AG20443 (cell line): ENCODE results near the gene PMEPA1.

ENCODE experiments used
- DNase-seq: peaks from one replicate; pipeline ENCODE4 v3.0.0; 2012; ENCODE audit warnings: low spot score, mixed read lengths

The PMEPA1 gene

DNA sequence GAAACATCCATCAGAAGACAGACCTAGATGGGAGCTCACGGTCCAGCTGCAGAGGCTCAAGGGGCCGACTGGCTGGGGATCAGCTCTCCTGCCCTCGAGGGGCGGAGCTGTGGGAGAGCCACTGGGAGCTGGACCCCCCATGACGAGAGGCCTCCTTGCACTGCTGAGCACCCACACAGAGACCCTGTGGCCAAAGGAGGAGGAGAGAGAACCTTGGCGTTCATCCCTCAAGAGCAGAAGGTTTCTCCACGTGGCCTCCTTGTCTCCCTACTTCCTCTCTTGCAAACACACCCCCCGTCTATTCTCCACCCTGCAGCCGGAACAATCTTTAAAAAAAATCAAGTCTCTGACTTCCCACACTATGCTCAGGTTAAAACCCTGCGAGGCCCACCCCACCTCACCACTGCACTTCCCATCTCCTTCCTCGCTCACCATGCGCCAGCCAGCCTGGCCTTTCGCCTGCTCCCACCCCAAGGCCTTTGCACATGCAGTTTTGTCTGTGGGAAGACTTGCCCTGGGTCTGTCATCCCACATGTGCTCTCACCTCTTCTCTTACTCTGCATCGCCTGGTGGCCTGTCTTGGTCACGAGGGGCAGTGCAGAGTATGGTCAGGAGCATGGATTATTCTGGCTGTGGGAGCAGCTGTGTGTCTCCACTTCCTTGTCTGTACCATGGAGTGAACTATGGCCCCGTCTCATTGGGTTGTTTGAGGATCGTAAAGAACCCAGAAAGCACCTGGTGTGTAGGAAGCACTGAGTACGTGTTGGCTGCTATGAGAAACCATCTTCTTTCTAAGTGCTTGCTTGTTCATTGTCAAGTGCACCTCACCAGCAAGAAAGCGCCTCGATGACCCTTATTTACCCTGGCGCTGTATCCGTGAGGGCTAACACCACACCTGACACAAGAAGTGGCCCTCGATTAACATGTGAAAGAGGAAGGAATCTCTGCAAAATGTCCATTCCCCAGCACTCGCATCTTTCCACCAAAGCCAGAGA, 32.9 kb downstream of the PMEPA1 start:
- no peak for DNase-seq

DNA sequence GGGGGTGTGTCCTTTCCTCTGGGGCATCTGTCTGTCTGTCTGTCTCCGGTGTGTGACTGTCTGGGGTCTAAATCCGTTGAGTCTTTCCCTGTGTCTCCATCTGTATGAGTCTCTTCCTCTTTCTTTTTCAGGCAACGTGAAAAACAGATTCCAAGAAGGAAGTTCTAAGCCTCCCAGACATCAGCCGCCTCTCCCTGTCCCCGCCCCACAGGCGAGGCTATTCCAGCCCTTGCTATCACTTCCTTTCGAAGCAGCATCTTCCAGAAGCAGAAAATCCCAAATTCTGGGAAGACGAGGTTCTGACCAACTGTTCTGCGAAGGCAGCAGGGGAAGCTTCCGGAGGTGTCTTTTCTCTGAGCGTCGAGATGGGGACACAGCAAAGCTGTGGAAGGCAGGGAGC, 34.0 kb downstream of the PMEPA1 start:
- no peak for DNase-seq

DNA sequence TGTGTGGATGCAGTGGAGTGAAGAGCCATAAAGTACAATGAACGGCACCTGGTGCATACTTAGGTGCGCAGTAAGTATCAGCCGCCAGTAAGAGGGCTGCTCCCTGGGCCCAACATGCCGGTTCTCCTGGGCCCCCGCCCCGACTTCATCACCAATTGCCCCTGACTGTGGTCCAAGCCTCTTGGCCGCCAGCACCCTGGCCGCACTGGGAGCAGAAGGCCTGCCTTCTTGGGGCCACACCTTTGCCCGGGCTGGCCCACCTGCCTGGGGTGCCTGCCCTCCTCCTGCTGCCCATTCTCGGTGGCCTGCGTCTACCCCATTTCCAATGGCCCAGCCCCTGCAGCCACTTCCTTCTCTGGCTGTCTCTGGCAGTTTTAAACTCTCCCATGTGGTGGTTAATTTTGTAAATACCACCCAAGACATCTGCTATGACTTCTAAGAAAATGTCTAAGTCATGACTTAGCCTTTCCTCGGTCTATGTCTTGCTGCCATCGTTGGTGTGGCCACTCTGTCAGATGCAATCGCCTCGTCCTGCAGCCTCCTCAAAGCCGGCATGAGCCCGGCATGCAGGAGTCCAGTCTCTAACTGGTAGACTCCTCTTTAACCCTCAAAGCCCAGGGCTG, 36.8 kb downstream of the PMEPA1 start:
- DNase-seq, result peak; percentile 53

DNA sequence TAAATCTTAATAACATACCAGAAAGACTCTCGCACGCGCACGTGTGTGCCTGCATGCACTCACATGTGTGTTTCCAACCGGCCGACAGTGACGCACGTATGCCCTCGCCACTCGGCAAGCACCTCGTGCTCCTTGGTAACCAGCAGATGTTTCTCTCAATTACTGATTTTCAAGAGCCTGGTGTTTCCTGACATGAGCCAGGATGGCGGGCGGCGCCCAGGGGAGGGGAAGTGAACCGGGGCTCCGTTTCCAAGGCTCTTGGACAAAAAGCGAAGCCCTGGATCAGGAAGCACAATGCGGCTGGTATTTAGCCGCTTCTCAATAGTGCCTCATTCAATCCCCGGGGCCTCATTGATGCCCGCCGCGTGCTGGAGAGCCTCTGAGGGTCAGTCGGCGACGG, 37.7 kb downstream of the PMEPA1 start:
- DNase-seq, result peak; percentile 66

DNA sequence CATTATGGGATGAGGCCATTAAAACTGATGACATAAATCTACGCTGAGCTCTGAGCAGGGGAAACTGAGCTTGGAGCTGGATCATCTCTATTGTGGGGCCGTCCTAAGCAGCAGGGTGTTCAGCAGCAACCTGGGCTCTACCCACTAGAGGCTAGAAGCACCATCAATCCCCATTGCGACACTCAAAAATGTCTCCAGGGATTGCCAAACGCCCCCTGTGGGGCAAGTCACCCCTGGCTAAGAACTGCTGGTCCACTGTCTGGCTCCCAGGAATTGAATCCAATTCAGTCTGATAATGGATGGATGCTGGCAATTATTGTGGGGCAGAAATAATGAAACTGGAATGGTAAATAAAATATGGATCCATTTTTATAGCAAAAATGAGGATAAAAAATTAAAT, 38.2 kb downstream of the PMEPA1 start:
- no peak for DNase-seq

DNA sequence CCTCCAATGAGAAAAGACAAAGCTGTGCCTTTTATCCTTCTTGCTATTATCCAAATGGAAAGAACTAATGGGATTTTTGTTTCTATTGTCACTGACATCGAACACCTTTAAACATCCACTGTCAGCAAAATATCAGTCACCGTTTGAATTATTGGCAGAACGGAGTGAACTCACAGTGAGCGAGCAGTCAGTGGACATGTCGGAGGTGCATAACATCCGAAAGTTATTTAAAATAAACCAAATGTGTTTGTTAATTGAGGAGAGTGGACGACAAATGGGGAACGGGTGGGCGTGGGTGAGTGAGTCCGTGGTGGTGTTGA, 38.8 kb downstream of the PMEPA1 start:
- no peak for DNase-seq

DNA sequence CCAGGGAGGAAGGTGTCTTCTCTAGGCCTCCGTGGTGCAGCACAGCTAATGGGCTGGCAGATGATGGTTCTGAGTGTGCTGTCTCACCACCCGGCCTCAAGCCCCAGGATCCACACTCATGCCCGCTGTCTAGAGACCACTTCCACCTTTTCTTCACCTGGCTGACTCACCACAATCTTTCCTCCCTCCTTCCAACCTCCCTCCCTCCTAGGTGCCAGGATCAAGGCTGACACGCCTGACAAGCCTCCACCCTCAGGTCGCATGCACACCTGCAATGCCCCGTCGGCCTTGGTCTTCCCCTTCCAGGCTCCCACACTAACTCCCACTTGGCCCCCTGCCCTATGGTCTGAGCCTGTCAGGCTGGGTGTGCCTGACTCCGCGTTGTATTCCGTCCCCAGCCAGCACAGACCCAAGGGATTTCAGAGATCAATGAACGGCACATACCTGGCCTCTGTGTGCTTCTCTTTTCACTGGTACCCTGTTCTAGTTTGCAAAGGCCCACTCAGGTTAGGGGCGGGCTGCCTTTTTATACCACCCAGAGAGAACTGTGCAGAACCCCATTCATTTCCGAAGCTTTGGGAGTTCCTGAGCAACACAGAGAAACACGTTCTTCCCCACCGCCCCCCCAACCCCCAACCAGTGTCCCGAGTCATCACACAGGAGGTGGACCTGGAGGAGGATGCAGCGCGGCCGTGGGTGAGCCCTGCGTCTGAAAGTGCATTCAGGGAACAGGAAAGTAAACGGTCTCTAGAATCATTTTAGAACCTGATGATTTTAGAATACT, 39.3 kb downstream of the PMEPA1 start:
- no peak for DNase-seq

DNA sequence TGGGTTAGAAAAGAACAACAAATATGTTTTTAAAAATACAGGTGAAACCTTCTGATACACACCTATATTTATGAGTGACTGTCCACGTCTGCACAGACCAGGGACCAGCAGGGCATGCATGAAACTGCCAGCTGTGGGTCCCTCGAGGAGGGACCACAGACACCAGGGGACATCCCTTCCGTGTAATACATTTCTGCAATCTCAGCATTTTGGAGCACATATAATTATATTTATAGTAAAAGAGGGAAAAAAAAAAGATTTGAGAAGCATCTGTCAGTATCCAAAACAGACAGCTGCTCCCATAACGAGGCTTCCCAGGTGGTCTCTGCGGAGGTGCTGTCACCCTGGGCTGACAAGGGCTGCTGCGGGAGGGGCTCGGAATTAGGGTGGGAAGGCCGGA, 40.2 kb downstream of the PMEPA1 start:
- DNase-seq, result no peak

DNA sequence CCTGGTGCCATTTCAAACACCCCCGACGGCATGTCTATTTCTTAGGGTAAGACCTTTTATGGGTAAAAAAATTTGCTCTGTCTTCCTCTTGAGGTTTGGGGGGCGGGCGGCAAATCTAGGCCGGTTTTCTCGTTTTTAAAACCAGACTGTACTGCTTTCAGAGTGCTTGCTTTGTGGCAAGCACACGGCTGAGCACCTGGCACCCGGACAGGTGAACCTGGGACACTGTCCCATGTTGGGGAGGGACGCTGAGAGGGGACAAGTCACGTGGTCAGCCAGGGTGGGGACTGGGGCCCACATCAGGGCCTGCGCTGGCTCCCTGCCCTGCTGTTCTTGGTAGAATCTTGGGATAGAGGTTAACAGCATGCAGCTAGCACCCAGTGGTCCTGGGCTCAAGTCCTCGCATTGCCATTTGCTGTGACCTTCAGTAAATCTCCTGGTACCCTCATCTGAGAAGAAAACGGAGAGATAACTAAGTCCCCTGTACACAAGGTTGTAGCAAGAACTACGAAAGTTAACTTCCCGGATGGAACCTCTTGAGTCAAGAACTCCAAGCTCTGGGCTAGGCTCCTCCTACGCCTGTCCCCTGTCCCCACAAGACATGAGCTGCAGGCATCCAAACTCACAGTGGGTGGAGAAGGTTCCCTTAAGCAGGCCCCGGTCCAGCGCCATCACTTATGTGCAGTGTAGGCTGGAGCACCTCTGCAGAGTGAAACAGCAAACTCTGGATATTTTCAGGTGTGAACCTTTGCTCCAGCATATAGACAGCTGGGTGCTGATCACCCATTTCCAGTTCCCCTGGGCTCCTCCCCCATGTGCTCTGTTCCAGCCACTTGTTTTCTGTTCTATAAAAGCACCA, 41.7 kb downstream of the PMEPA1 start:
- no peak for DNase-seq

DNA sequence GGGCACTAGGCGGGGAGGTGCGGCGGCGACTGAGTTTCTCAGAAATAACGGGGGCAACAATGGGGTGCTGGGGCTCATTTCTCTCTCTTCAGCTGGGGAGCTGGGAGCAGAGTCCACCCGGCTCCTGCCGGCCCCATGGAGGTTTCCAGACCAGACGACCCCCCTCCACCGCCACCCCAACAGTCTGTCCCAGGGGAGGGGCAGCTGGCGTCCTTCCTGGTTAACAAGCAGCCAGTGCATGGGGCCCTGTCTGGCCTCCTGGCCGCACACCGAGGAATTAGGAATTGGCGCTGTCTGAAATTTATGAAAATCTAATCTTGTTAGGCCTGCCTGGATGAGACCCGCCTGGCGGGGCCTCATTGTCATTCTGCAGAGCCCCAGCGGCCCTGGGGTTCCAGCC, 42.4 kb downstream of the PMEPA1 start:
- DNase-seq, result no peak

DNA sequence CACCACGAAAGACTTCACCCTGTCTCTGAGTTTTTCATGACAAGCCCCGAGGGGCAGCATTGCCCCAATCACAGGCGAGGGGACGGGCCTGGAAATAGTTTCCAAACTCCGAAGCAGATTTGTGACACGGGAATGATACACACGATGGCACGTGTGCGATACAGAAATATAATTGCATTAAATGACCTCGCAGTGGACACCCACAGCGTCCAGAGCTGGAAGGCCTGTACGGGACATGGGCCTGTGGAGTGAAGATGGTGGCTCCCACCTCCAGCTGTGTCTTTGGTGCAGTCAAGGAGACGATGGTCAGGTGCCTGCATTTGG, 43.0 kb downstream of the PMEPA1 start:
- DNase-seq, result no peak

DNA sequence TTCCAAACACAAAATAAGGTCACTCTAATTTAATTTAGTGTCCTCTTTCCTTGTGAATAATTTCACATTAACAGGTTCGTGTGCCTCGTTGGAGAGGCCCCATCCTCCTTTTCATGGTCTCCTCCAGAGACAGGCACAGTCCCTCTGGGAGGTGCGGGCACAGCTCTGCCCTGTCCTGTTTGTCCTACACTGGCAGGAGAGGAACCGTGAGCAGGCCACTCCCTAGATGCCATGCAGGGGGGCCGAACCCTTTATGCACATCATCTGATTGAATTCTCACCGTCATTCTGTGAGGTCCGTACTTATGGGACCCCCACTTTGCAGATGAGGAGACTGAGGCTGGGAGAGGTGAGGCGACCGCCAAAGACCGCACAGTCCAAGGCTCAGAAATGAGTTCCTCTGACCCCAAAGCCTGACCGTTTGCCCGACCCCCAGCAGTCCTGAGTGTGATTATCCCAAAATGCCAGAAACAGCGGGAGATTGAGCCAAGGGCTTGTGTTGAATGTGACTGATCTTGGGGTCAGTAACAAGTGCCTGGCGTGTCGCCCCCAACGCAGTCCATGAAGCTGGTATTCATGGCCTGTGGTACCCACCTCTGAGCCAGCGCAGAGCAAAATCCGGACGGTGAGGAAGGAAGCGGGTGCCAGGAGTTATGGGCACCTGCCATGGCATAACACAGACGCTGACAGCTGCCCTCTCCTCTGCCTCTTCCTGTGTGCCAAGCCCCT, 43.5 kb downstream of the PMEPA1 start:
- DNase-seq, result no peak

DNA sequence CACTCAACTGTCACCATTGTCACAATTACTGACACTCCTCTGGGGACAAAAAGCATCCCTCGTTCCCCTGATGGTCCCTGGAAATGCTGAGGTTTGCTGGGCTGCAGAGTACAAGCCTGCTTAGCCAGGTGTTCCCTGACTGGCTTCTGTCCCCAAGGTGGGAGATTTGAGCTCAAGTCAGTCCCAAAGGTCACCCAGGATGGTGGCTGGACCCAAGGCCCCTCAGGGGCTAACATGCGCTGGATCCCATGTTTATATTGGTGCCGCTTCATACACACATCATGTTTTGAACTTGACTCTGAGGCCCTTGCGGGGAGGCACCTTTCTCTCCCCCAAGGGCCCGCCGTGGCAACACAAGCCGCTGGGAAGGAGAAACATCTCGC, 44.2 kb downstream of the PMEPA1 start:
- DNase-seq, result no peak

DNA sequence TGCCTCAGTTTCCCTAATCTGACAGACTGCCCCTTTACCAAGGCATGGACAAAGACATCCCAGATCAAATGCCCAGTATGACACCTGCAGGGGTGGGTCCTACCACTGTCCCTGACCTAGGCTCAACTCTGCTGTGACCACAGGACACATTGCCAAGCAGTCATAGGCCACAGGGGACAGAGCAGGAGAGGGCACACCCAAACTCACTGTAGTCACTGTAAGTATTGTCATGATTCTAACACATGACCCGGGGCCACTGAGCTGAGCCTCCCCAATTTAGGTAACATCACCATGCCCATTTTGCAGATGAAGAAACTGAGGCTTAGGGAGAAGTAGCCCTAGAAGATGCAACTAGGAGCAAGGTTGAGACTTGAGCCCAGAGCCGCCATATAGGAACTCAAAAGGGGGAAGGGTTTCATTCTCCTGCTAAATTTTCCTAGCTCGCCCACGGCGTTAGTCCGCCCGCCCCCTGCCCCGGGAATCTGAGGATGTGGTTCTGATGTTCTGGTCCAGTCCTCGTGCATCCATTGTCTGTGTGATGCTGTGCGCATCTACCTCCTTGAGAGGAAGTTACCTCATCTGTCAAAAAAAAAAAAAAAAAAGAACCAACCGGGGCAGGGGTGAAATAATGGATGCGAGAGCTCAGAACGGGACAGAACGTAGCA, 44.8 kb downstream of the PMEPA1 start:
- no peak for DNase-seq

DNA sequence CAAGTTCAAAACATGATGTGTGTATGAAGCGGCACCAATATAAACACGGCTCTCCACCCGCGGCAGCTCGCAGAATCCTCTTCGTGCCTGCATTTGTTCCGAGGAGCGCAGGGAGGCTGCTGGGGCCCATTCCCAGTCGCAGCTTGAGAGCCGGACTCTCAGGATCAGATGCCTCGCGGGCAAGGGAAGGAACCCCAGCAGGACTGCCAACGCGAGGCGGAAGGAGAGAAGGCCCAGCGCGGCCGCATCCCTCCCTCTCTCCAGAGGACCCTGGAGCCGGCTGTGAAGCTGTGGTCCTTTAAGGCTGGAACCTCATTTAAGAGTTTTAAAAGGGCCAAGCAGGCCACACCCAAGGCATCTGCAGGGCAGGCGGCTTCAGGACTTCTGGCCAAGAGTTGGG, 45.3 kb downstream of the PMEPA1 start:
- DNase-seq, result no peak

DNA sequence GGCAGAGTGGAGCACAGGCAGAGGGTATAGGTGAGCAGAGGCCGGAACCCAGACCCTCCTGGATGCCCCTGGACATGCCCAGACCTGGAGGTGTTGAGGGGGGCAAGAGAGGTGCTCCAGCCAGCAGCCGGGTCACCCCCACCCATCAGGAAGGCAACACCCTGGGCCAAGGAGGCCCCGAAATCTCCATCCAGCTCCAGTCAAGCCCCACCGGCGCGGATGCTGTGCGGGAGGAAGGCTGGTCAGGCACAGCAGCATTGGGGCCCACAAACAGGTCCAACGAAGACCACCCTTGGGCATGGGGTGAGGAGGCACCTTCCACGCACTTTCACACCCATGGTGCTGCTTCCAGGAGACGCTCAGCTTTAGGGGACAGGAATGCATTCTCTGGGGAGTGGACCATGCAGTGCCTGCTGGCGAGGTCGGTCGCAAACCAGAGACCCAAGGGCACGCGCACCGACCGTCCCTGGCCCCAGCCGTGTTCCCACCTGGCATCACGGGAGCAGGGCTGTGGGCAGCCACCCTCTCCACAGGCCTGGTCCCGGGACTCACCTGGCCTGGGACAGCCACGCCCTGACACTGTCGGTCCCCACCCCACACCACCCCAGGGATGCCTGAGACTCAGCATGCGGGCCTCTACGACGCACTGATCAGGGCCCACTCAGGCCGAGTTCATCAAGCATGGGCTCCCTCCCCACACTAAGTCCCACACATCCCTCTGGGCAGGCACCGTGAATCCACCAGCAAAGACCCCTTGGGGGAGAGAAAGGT, 45.9 kb downstream of the PMEPA1 start:
- no peak for DNase-seq

DNA sequence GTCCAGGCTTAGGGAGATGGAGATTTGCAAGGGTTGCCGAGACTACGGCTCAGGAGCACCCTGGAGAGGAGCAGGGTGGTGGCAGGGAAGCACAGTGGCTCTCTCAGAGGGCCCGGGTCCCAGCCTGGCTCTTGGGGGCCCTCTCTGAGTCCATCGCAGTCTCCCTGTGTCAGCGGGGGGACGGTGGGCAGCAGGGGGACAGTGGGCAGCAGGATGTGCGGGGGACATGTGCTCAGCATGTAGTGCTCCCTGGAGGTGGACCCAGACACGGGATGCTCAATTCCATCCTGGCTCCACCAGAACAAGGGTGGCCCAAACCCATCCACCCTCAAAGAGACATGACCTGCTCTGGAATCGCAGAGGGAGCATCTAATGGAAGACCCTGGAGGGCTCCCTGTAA, 46.6 kb downstream of the PMEPA1 start:
- DNase-seq, result no peak

DNA sequence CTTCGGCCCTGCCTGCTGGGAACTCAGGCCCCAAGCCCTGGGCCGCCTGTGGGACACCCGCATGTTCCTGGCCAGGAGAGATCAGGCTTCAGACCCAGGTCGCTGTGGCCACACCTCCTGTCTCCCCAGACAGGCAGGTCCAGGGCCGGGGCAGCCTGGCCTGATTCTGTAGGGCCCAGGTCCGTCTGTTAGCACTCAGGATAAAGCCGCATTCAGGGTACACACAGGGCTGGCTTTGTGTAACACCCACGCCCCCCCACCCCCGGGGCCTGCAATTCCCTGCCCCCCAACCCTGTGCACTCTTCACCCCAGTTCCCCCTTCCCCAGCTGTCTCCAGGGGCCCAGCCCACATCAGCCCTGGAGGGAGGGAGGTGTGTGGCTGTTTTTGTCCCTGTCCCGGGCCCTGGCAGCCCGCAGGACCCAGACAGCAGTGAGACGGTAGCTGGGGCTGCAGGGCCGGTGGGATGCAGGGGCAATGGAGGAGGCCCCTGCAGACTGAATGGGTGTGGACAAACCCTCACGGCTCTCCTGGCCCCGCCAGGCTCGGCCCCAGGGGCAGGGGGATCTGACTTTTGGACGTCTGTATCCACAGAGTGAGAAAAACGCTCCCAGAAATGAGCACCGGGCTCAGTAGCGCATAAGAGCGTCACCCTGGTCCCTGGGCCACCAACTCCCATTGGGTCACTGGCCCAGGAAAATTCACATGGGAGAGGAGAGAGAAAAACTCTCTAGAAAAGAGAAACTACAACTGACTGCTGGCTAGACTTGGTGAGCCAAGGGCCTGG, 47.2 kb downstream of the PMEPA1 start:
- no peak for DNase-seq

DNA sequence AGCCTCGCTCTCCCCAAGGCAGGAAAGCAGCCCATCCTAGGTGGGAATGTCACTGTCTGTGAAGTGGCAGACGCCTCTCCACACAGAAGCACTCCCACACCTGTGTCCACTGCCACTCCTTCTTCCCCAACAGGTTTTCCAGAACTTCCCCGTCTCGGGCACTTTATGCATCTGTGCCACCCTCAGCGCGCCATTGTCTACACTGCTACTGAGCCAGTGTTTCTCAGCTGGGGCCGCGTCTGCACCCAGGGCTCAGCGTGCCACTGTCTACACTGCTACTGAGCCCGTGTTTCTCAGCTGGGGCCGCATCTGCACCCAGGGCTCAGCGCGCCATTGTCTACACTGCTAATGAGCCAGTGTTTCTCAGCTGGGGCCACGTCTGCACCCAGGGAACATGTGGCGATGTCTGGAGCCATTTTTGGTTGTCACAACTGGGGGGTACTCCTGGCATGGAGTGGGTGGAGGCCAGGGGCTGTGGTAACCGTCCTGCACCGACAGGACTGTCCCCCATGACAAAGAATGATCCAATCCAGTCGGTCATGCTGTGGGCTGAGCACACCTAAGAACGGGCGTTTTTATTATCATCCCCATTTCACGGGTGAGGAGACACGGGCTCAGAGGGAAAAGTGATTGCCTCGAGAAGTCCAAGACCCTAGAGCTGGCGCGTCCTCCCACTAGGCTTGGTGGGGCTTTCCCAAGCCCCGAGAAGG, 47.9 kb downstream of the PMEPA1 start:
- no peak for DNase-seq
